Activated T-cell treated with anti-CD3 and anti-CD28 coated beads for 48 hours (primary cell): ENCODE data around the gene VPS18.

Source experiments
- DNase-seq: peaks from one replicate; pipeline ENCODE4 v3.0.0-alpha.2; 2020; ENCODE audit warnings: low read depth

The VPS18 gene

GRCh38 chr15:40900256-40901052 is 6.2 kb downstream of the VPS18 start:
- DNase-seq = no peak

GRCh38 chr15:40901053-40901443 is 6.8 kb downstream of the VPS18 start:
- DNase-seq = no peak

- no peak for DNase-seq
Measured at GRCh38 chr15:40902605-40903561, 8.6 kb downstream of the VPS18 start.

GRCh38 chr15:40904552-40905201 is 10.4 kb downstream of the VPS18 start:
- DNase-seq = no peak

GRCh38 chr15:40906091-40906990 is 12.1 kb downstream of the VPS18 start:
- peak; percentile 86 for DNase-seq

- DNase-seq = peak; percentile 43
Measured at GRCh38 chr15:40906991-40907802, 12.9 kb downstream of the VPS18 start.

GRCh38 chr15:40908095-40908494 is 13.8 kb downstream of the VPS18 start:
- no peak for DNase-seq

GRCh38 chr15:40909662-40910630 is 15.7 kb downstream of the VPS18 start:
- no peak for DNase-seq

- DNase-seq = no peak
Measured at GRCh38 chr15:40911141-40911540, 16.9 kb downstream of the VPS18 start.

GRCh38 chr15:40911693-40912092 is 17.4 kb downstream of the VPS18 start:
- DNase-seq = no peak

GRCh38 chr15:40912478-40912877 is 18.2 kb downstream of the VPS18 start:
- DNase-seq = no peak

GRCh38 chr15:40914013-40914412 is 19.8 kb downstream of the VPS18 start:
- no peak for DNase-seq

GRCh38 chr15:40914486-40914885 is 20.2 kb downstream of the VPS18 start:
- no peak for DNase-seq

- no peak for DNase-seq
Measured at GRCh38 chr15:40915116-40915661, 20.9 kb downstream of the VPS18 start.

- no peak for DNase-seq
Measured at GRCh38 chr15:40915679-40916078, 21.4 kb downstream of the VPS18 start.

- no peak for DNase-seq
Measured at GRCh38 chr15:40917585-40917984, 23.3 kb downstream of the VPS18 start.

GRCh38 chr15:40918146-40918798 is 24.0 kb downstream of the VPS18 start:
- DNase-seq = no peak

GRCh38 chr15:40918799-40919392 is 24.6 kb downstream of the VPS18 start:
- DNase-seq = no peak
